AG09309 (cell line): ENCODE results near the gene DGKK.
"Not testable (repeated sequence)": the region's sequence is repeated elsewhere in the genome, so short reads cannot be mapped to it uniquely, and the experiment has no call there.

ENCODE experiments used
- DNase-seq: peaks from one replicate; pipeline ENCODE4 v3.0.0-alpha.2; 2010; ENCODE audit warnings: low read depth
- H3K4me3 ChIP-seq: 2 replicates; pipeline ENCODE4 v1.5.1; 2011; ENCODE audit warnings: mild to moderate bottlenecking, low read depth, low read length, moderate library complexity; ENCODE audit not compliant: control insufficient read depth
- TF ChIP-seq, protein P1 (sequence below): IDR thresholded peaks from 2 replicates; pipeline ENCODE4 v1.5.1; 2011; ENCODE audit warnings: mild to moderate bottlenecking, low read depth, low read length, inconsistent platforms; ENCODE audit not compliant: insufficient read depth, control insufficient read depth; ENCODE audit errors: missing control alignments

Gene DGKK

DNA sequence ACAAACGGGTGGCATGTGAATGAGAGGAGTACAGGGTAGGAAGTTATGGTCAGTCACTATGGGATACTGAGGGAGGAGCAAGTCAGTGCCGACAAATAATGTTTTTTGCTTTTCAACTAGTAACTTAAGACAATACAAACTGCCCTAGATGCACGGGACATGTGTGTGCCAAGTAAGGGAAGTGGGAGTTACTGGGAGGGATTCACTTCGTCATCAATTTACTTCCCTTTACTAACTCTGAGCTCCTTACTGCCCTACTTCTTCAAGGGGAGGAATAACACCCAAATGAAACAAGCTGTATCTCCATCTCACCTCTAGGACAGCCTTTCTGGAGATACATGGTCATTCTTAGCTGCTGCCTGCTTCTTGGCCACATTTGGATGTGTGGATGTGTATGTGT lies 97.7 kb downstream of the DGKK start:
- no peak overlapping the region for H3K4me3 ChIP-seq
- TF ChIP-seq, protein P1, sequence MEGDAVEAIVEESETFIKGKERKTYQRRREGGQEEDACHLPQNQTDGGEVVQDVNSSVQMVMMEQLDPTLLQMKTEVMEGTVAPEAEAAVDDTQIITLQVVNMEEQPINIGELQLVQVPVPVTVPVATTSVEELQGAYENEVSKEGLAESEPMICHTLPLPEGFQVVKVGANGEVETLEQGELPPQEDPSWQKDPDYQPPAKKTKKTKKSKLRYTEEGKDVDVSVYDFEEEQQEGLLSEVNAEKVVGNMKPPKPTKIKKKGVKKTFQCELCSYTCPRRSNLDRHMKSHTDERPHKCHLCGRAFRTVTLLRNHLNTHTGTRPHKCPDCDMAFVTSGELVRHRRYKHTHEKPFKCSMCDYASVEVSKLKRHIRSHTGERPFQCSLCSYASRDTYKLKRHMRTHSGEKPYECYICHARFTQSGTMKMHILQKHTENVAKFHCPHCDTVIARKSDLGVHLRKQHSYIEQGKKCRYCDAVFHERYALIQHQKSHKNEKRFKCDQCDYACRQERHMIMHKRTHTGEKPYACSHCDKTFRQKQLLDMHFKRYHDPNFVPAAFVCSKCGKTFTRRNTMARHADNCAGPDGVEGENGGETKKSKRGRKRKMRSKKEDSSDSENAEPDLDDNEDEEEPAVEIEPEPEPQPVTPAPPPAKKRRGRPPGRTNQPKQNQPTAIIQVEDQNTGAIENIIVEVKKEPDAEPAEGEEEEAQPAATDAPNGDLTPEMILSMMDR = no peak

DNA sequence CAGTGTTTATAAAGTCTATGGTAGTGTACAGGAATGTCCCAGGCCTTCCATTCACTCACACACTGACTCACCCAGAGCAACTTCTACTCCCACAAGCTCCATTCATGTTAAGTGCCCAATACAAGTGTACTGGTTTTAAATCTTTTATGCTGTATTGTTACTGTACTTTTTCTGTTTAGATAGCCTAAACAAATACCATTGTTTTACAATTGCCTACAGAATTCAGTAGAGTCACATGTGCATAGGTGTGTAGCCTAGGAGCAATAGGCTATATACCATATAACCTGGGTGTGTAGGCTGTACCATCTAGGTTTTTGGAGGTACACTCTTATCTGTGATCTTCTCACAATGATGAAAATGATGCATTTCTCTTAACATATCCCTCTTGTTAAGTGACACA lies 126.7 kb downstream of the DGKK start:
- TF ChIP-seq, protein P1 = no peak
- H3K4me3 ChIP-seq = no peak overlapping the region
- no peak for DNase-seq

More for the DNA sequence above, 97.7 kb downstream of the DGKK start:
- DNase-seq = no peak

DNA sequence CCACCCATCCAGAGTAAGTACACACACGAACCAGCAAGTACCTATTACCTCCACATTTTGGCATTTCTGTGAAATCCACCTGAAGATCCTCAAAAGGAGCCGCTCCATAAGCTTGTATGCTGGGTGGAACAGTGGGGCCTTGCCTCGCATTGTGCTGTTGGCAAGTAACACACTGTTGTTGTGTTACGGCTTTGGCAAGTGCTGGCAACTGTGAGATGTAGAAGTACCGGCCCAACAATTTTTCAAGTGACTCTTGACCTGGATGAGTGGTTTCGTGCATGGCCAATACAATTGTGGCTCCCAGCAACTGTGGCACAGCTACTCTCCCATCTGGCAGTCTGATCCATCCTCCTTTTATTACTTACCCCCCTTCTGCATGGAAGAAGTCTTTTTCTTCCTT lies 137.3 kb downstream of the DGKK start:
- no peak for DNase-seq
- no peak overlapping the region for H3K4me3 ChIP-seq
- TF ChIP-seq, protein P1 = no peak

DNA sequence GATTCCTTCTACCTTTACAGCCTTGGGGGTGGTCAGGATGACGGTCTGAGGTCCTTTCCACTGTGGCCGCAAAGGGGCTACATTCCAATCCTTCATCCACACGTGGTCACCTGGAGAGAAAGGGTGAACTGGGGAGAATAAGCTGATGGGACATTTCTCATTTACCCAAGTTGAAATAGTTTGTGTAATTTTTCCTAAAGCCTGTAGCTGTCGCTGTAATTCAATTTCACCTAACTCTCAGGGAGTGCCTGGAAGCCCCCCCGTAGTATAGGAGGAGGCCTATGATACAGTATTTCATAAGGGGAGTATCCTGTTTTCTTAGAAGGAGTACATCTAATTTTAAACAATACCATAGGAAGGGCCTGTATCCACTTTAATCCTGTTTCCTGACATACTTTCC lies 138.0 kb downstream of the DGKK start:
- not testable (repeated sequence) for DNase-seq, H3K4me3 ChIP-seq

DNA sequence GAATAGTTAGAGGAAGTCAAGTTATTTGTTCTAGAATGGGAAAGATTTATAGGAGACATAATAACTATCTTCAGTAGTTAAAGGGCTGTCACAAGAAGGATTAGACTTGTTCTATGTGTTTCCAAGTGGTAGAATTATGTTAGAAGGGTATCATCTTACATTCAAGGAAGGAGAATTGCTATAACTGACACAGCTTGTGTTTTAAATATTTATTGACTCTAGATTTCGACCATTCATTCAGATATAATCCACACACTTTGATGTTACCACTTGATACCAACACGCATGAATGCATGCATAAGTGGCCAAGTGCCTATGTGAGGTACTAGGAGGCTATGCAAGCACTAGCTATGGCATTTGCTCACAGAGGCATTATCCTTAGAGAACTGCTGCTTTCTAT lies 143.4 kb downstream of the DGKK start:
- H3K4me3 ChIP-seq = no peak overlapping the region
- TF ChIP-seq, protein P1 = no peak
- no peak for DNase-seq
